NB4 (cell line): ENCODE data around the gene CBX5.
A peak's percentile ranks its signal among the peaks of the same experiment; 100 is the strongest.

ENCODE experiments used
- DNase-seq: peaks from one replicate; pipeline ENCODE4 v3.0.0; 2010; ENCODE audit warnings: low read depth
- H3K4me3 ChIP-seq: one replicate; pipeline ENCODE4 v1.5.1; 2011; ENCODE audit warnings: mild to moderate bottlenecking, low read depth, low read length, moderate library complexity
- MYC ChIP-seq: IDR thresholded peaks from 2 replicates; pipeline ENCODE4 v1.6.1; 2011; ENCODE audit warnings: low read depth, low read length
- POLR2A ChIP-seq: IDR thresholded peaks from 2 replicates; pipeline ENCODE4 v1.6.1; 2011; ENCODE audit warnings: mild to moderate bottlenecking; ENCODE audit not compliant: insufficient read length; ENCODE audit errors: extremely low read depth
- TF ChIP-seq, protein P1 (sequence below): IDR thresholded peaks from one replicate; pipeline ENCODE4 v1.5.1; 2012; ENCODE audit warnings: low read depth, low read length
- TF ChIP-seq, protein P2 (sequence below): IDR thresholded peaks from 2 replicates; pipeline ENCODE4 v1.6.1; 2011; ENCODE audit warnings: low read depth, low read length

Gene CBX5

DNA sequence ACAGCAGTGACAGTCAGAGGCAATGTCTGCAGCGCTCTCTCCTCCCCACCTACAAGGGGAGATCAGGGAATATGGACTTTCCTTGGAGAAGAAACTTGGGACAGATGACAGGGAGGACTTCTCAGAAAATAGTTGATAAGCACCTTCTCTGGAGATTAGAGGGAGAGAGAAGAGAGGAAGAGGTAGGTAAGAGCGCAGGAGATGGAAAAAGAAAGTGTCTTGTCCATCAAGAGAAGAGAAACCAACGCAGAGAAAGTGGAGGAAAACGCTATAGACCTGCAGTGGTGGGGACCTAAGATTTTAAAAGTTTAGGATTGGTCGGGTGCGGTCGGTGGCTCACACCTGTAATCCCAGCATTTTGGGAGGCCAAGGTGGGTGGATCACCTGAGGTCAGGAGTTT, 75.6 kb downstream of the CBX5 start:
- no peak overlapping the region for H3K4me3 ChIP-seq
- DNase-seq = no peak
- TF ChIP-seq MYC (no peak), POLR2A (no peak)
- TF ChIP-seq, protein P1, sequence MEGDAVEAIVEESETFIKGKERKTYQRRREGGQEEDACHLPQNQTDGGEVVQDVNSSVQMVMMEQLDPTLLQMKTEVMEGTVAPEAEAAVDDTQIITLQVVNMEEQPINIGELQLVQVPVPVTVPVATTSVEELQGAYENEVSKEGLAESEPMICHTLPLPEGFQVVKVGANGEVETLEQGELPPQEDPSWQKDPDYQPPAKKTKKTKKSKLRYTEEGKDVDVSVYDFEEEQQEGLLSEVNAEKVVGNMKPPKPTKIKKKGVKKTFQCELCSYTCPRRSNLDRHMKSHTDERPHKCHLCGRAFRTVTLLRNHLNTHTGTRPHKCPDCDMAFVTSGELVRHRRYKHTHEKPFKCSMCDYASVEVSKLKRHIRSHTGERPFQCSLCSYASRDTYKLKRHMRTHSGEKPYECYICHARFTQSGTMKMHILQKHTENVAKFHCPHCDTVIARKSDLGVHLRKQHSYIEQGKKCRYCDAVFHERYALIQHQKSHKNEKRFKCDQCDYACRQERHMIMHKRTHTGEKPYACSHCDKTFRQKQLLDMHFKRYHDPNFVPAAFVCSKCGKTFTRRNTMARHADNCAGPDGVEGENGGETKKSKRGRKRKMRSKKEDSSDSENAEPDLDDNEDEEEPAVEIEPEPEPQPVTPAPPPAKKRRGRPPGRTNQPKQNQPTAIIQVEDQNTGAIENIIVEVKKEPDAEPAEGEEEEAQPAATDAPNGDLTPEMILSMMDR = no peak
- TF ChIP-seq, protein P2, sequence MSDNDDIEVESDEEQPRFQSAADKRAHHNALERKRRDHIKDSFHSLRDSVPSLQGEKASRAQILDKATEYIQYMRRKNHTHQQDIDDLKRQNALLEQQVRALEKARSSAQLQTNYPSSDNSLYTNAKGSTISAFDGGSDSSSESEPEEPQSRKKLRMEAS = no peak

DNA sequence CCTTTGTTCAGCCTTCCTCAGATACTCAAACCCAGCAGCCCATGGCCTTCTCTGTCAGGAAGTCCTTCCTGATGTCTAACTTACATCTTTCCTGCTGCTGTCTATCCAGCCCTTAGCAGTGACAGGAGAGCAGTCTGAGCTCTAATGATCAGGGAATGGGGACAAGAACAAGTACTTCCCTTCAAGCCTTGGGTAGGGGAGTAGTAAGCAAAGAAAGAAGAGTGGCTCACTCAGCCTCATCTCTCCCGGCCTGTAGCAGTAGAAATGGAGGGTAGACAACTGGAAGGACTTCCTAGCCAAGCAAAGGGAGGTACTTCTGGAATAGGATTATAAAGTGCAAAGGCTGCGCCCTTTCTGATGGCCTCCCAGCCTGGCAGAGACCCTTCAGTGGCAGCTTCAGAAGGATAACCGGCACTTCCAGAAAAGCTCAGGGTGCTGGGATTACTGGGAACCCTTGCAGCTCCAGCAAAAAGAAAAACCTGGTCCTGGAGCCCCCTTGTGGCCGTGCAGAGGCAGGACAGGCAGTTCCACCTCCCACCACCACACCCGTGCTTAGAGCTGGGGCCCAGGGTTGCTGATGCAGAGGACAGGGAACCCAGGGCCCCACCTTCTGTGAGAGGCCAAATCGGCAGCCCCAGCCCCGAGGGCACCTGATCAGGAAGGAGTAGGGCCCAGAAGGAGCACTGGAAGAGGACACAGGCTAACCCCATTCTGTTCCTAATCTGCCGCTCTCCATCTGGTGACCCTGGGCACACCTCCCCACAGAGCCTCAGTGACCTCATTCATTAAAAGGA, 78.7 kb downstream of the CBX5 start:
- no peak overlapping the region for H3K4me3 ChIP-seq
- peak; percentile 79 for DNase-seq
- TF ChIP-seq, protein P1 = peak; percentile 99
- TF ChIP-seq MYC (no peak), POLR2A (no peak)
- TF ChIP-seq, protein P2 = 0 out of 2 replicates have a peak, but pooled peaks have one; percentile 15

DNA sequence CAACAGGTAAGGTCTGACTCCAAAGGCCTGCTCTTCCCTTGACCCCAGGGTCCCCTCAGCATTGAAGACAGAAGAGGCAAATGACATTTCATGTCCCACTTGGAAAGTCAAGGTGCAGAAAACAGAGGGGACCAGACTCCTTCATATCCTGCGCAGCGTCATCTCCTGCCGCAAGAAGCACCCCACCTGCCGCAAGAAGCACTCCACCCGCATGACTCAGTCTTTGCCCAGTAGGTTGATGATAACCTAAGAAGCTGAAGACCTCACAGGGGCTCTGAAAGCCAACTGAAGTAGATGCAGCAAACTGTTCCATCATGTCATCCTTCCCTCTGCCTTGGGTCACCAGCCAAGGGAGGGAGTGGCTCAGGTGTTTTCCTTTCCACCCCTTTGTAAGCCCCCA, 79.5 kb downstream of the CBX5 start:
- H3K4me3 ChIP-seq = no peak overlapping the region
- DNase-seq = no peak
- no peak for TF ChIP-seq POLR2A
- TF ChIP-seq, protein P1 = no peak

DNA sequence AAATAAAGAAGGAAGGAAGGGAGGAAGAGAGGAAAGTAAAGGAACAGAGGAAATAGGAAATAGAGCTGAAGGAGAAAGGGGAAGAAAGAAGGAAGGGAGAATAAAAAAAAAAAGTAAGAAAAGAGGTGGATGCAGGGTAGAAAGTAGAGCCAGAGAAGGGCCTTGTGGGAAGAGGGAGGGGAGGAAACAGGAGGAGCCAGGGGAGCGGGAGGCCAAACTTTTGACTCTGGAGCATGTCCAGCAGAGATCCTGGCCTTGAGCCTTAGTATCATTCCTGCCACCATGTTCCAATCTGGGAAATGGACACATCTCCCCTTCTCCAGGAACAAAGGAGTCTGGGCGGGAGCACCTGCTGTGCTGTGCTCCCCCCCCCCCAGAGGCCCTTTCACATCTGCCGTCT, 80.0 kb downstream of the CBX5 start:
- no peak for DNase-seq
- H3K4me3 ChIP-seq = no peak overlapping the region
- TF ChIP-seq, protein P1 = no peak
- TF ChIP-seq POLR2A (no peak), MYC (no peak)
- TF ChIP-seq, protein P2 = no peak

DNA sequence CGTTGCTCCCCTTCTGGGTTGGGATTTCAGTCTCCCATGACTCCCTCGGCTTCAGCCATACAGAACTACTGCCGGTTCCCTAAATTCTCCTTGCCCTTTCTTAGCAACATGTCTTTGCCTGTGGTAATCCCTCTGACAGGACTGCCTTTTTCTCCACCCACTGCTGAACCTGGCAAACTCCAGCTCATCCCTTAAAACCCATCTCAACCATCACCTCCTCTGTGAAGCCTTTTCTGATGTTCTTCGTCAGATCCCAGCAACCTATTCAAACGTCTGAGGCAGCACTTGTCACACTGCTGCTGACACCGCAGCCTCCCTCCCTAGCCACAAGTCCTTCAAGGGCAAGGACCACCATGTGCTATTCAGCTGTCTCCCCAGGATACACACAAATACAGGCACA, 80.9 kb downstream of the CBX5 start:
- no peak for DNase-seq
- TF ChIP-seq, protein P2 = no peak
- no peak overlapping the region for H3K4me3 ChIP-seq

DNA sequence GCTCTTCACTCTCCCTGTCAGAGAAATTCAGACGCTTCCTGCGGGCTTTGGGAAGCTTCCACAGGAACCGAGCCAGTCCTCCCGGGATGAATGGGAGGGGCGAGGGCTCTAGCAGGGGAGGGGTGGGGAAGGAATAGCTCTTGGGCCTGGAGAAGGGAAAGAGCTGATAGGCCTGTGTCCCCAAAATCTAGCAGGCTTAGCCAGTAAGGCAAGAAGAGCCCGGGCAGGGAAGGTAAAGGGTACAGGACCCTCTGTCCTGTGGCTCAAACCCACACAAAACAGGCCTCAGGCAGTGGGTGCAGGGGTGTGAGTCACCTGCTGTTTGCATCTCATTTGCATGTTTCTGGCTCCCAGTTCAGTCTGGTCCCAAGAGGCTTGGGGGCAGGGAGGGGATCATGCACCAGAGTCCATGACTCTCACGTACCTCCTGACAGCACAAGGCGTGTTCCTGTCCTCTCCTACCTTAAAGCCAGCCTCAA, 82.5 kb downstream of the CBX5 start:
- DNase-seq = peak; percentile 73
- TF ChIP-seq, protein P1 = no peak
- TF ChIP-seq MYC = no peak
- no peak for TF ChIP-seq POLR2A
- TF ChIP-seq, protein P2 = no peak

More for the DNA sequence above, 82.5 kb downstream of the CBX5 start:
- H3K4me3 ChIP-seq = no peak overlapping the region
